ENCODE results near the gene FCER2.

- TF ChIP-seq POLR2AphosphoS5 (IDR thresholded peaks at IDR 0.05; ENCODE audit: low read depth, low read length) (no peak), SIN3A (IDR thresholded peaks at IDR 0.05; ENCODE audit: borderline replicate concordance, insufficient read depth, low read length) (no peak), REST (IDR thresholded peaks at IDR 0.05; ENCODE audit: insufficient read depth in 1 of 2, low read depth in 2 of 2, low read length in 2 of 2) (no peak)
Observed at GRCh38 chr19:7691497-7691896, 10.4 kb downstream of the FCER2 start.

All from PFSK-1 (cell line).